Germinal center (tissue), 1 donor: ENCODE data around the gene CTSO.

Experiments used
- DNase-seq: peaks from one replicate; pipeline ENCODE4 v3.0.0; 2012; ENCODE audit warnings: mixed read lengths, low spot score

Gene CTSO

GRCh38 chr4:155953151-155954117 is at the start of gene CTSO:
TSS of gene CTSO (minus strand) at chr4:155953866. CDS start at chr4:155953847, 19 bp downstream.
- DNase-seq, result peak; percentile 49

DNA sequence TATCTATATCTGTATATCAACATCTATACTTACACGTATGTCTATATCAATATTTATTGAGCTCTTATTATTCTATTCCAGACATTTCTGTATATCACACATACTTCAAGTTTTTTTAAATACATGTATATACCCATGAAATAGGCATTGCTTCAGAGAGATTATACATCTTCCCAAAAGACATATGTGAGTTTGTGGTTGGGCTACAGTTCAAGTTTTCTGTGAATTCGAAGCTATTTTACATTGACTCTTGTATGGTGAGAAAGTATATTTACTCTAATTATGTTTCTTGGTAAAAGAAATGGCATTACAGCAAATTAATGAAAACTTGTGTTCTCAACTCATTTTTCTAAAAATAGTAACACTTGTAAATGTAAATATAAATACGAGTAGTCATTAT is 46.8 kb upstream of the CTSO start:
- DNase-seq, result no peak

DNA sequence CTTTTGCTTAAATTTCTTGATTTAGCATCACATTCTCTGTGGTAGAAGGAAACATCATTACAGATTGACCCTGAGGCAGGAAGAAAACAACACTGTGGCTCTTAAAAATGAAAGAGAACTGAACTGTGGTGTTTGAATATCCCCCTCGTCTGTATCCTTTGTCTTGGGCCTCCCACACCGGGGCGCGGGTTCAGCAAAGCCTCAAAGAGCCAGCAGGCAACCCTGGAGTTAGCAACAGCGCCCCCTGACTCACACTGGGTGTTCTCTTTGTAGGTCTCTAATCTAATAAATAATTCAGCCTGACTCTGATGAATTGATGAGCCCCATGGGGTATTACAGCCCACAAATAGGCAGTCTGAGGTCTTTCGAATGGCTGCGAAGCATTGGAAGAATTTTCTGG is 46.1 kb upstream of the CTSO start:
- no peak for DNase-seq

- no peak for DNase-seq
Observed at GRCh38 chr4:155995069-155995468, 41.4 kb upstream of the CTSO start.

- no peak for DNase-seq
Observed at GRCh38 chr4:155984106-155984797, 30.6 kb upstream of the CTSO start.

- DNase-seq, result no peak
Observed at GRCh38 chr4:155982736-155983385, 29.2 kb upstream of the CTSO start.

- DNase-seq, result no peak
Observed at GRCh38 chr4:155978810-155979209, 25.1 kb upstream of the CTSO start.

- DNase-seq, result no peak
Observed at GRCh38 chr4:155975511-155975910, 21.8 kb upstream of the CTSO start.

DNA sequence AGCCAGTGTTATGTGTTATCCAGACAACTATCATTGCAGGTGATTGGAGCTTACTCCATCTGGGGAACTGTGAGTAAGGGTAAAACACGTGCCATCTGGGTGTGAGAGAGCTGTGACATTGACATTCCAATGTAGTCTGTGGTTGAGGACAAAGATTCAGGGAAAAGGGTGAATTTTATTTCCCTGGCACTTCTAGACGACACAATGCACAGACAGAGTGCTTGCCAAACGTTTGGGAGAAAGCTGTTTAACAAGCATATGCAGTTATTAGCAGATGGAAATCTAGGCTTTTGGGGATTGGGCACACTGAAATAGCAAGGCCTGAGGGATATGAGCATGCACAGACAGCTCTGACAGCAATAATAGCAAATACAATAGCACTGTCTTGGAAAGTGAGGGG is 21.3 kb upstream of the CTSO start:
- no peak for DNase-seq

DNA sequence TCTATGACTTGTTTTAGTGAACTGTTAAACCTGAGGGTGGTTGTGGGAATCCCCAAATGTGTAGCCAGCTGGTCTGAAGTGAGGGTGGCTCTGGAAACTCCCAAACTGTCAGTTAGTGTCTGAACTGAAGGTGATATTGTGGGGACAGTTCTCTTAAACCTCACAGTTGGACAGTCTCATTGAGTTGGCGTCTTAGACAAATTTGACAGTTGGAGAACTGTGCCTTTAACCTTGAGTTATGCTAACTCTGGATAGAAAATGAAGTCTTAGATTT is 20.7 kb upstream of the CTSO start:
- no peak for DNase-seq

GRCh38 chr4:155973639-155974475 is 20.2 kb upstream of the CTSO start:
- no peak for DNase-seq

GRCh38 chr4:155972098-155972497 is 18.4 kb upstream of the CTSO start:
- DNase-seq, result no peak

- DNase-seq, result no peak
Observed at GRCh38 chr4:155966731-155967395, 13.2 kb upstream of the CTSO start.

DNA sequence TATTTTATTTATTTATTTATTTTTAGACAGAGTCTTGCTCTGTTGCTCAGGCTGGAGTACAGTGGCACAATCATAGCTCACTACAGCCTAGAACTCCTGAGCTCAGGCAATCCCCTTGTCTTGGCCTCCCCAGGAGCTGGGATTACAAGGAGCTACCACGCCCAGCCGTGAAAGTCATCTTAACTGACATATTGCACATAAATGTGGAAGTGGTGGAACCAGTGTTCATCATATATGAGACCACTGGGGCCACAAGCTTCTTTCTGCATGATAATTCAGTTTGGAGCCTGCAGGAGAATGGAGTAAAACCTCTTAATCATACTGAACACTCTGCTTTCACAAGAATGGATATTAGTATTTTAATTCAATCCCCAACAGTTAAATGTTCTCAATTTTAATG is 12.5 kb upstream of the CTSO start:
- no peak for DNase-seq

DNA sequence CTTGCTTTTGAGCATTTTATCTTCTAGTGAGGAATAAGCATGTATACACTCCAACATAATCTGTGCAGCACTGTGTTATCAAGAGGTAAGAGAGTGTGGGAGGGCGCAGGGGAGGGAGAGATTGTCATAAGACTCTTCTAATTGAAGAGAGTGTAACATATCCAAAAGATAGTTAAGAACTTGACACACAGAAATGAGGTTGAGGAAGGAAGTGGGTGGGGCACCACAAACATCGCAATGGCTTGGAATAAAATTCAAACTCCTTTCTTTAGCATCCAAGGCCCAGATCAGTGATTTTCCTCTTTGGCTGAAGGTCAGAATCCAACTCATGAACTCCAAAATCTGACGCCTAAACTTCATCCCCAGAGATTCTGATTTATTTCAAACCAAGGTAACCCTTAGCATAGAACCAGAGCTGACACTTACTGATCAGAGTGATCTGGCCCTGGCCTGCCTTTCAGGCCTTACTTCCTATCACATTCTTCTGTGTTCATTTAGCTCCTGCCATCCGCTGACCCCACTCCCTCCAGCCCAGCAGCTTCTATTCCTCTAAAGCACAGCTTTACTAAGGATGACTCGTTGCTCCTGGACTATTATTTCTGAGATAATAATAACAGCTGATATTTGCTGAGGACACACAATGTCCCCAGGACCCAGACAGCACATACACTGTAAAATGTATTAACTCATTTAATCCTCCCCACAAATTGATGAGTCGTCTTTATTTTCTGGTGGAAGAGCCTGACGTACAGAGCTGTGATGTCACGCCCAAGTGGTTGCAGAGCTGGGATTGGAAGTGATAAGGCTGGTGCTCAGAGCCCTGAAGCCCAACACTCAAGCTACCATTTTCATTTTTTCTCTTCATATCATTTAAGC is 10.6 kb upstream of the CTSO start:
- DNase-seq, result no peak

GRCh38 chr4:155962767-155963166 is 9.1 kb upstream of the CTSO start:
- DNase-seq, result no peak

- DNase-seq, result no peak
Observed at GRCh38 chr4:155961575-155961974, 7.9 kb upstream of the CTSO start.

- no peak for DNase-seq
Observed at GRCh38 chr4:155960522-155960921, 6.9 kb upstream of the CTSO start.

- no peak for DNase-seq
Observed at GRCh38 chr4:155959417-155959816, 5.8 kb upstream of the CTSO start.

GRCh38 chr4:155956461-155956860 is 2.8 kb upstream of the CTSO start:
- no peak for DNase-seq

DNA sequence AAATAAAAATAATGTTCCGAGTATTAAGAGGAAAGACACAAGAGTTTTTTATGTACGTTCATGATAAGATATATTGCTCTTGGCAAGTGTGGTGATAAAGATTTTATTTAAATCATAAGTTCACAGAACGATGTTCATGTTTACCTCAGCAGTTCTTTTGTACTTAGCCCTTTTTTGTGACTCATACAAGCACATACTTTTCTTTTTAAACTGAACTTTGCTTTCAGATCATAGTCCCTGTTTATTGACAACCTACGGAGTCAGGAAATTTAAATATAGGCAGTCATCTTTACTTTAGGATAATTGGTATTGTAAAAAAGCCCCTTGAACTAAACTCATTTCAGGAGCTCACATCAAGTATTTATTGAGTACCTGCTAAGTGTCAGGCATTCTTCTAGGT is 1.3 kb upstream of the CTSO start:
- DNase-seq, result no peak
